ENCODE measurements around the gene MATCAP1. TPM values are rescaled to one million over a fixed set of nuclear protein-coding genes. Genes with fewer than 3 reads are reported as not detected.

Gene MATCAP1
- total RNA-seq, 1 donor from 2014 or later = 14.5 TPM

DNA sequence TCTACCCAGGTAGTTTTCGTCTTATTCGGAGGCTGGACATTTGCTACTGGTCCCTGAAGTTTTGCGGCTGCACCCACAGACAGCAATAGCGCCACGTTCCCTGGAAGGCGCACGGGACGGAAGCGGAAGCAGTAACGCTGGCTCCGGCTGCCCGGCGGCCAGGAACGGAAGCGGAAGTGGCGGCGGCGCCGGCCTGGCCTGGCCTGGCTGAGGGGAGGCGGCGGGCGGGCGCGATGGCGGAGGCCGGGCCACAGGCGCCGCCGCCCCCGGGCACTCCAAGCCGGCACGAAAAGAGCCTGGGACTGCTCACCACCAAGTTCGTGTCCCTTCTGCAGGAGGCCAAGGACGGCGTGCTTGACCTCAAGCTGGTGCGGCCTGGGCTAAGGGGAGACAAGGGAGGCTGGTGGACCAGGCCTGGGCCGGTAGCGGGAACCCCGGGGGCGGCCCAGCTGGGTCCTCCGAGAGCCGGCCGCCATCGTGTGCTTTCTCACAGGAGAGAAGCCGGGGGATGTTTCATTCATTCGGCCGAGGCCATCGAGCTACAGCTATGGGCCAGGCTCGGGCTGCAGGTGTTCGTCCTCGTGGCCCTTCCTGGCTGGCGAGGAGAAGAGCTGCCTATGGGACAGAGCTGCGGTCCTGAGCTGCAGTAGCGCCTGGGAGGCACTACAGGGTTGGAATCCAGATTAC is 8.4 kb upstream of the MATCAP1 start, which contains the start of gene E2F4:
Gene E2F4 (plus strand): TSS at position 161 of the 687 bp plus-strand sequence. CDS start 73 bp downstream, at position 234.
- peak; percentile 96 for DNase-seq (ENCODE audit: low spot score)

DNA sequence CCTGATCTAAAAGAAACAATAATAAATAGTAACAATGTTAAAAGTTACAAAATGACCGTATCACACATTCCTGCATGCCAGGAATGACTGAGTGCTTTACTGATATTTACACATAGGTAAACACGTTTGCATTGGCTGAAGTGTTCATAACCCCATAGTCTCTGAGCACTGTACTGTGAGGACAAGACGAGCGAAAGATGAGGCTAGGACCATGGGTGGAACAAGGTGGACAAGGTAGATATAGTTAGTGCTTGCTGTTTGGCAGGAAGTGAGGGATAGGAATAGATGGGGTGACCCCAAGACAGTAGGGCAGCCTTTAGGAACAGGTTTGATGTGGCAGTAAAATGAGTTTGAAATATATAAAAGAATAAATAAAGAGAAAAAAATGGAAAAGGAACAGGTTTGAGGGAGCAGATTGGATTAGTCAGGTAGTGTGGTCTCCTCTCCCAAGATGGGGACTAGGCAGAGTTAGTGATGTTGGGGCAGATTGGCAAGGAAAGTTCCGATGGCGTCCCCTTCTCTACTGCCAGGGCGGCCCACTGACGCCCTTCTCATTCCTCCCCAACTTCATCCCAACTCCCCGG is 7.7 kb upstream of the MATCAP1 start:
- no peak for DNase-seq (ENCODE audit: low spot score)

DNA sequence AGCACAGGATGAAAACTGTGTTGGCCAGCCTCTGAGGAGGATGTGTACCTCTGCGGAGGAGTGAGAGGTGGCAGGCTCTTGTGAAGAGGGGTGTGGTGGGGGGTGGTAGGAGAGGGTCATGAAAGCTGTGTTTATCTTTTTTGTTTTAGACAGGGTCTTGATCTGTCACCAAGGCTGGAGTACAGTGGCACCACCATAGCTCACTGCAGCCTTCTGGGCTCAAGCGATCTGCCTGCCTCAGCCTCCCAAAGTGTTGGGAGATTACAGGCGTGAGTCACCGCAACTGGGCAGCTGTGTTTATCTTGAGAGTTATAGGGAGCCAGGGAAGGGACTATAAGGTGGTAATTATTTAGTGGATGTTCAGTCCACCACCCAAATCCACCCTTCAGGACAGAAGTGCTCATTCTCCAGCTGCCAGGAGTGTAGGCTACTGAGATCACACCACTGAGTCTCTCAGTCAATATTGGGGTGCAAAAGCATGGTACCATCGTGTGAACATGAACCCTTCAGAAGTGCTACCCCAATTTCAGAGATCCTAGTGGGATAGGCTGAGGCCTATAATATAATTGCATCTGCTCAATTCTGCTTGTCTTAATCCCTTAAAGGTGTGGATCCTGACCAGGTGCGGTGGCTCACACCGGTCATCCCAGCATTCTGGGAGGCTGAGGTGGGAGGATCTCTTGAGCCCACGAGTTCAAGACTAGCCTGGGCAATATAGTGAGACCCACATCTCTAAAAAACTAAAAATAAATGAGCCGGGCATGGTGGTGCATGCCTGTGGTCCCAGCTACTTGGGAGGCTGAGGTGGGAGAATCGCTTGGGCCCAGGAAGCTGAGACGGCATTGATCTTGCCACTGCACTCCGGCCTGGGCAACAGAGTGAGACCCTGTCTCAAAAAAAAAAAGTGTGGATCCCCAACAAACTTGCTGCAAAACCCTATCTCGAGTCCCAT is 7.0 kb upstream of the MATCAP1 start:
- no peak for DNase-seq (ENCODE audit: low spot score)

DNA sequence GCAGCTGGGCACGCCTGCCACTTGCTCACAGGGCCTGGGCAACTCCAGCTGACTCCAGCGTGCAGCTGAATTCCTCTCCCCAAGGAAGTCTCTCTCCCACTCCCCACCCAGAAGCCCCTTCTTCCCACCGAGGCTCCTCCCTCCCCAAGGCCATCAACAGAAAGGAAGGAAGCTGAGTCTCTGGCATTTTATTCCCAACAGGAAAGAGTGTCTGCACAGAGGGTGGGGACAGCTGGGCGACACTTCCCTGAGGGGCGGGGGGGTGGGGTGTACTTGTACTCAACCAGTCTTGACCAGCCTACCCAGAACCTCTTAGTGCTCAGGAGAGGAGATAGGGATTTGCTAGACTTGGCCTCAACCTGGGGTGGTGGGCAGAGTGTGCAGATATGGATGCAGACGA is 6.3 kb upstream of the MATCAP1 start, which contains the start of gene EXOC3L1:
Gene EXOC3L1 (minus strand): TSS at position 96 of the 400 bp plus-strand sequence. CDS start 460 bp downstream, outside the sequence.
- DNase-seq (ENCODE audit: low spot score) = no peak

DNA sequence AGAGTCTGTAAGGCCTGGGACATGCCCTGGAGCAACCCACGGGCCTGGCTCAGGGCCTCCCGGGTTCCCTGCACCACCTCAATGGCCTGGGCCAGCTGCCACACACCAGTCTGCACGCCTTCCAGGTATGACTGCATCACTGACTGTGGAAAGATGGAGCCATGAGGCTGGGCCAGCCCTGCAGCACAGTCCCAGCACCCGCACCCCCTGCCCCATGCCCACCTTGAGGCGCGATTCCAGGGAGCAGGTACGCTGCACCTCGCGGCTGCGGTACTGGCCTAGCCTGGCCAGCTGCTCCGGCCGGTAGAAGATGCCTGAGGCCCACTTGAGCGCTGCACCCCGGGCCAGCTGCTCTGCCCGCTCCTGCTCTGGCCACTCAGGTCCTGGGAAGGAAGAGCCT is 5.0 kb upstream of the MATCAP1 start:
- no peak for DNase-seq (ENCODE audit: low spot score)

DNA sequence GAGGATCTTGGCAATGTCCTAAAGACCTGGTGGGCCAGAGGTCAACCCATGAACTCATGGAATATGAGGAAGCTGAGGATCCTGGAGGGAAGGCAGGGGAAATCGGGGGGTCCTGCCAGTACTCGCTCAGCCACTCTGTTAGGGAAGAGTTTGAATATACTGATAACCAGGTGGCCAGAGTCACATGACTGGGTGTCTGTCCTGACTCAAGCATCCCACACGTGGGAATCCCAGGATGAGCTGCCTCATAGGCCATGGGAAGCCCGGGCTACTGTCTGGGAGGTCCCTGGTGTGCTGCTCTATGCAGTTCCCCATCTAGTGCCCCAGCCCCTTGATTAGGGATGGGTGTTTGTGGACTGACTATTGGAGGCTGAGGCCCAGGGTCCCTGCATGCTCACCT is 4.6 kb upstream of the MATCAP1 start:
- no peak for DNase-seq (ENCODE audit: low spot score)

DNA sequence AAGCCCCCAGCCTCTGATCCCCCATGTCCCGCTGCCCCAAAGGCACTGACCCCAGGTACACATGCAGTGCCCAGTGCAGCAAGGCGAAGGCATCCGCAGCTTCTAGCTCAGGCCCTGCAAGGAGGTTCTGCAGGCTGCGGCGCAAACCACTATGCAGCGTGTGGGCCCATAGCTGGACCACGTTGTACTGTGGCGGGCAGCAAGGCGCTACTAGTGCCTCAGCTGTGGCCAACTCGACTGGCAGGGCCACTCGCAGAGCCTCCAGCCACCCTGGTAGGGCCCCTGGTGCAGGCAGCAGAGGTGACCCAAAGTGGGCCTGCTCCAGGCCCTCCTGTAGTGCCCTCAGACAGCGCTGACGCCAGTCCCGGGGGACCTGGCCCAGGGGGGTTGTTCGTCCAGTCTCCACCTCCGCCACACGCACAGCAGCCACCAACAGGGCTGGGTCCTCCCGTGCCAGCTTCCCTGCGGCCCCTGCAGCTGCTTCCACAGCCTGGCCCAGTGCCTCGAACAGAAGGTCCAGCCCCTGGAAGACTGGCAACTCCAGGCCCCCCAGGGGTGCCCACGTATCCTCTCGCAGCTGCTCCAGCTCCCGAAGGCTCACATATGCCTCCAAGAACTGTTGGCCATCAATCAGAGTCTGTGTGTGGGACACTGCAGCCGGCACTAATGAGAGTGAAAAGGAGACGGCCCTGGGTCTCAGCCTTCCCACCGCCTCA is 3.6 kb upstream of the MATCAP1 start:
- no peak for DNase-seq (ENCODE audit: low spot score)

DNA sequence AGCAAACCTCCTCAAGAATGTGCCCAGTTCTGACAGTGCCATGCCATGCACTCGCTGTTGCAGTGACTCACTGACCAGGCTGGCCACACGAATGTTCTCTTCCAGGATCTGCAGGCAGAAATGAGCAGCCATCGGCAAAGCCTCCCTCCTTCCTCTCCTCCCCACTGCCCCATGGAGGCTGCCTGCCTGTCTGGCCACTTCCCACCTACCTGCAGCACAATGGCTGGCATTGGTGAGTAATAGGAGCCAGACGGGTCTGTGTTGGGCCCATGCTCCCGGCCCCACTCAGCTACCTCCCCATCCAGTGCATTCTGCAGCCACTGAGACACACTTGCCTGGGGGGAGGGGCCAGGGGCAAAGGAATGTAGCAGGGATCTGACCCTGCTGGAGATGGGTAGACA is 2.8 kb upstream of the MATCAP1 start:
- no peak for DNase-seq (ENCODE audit: low spot score)

DNA sequence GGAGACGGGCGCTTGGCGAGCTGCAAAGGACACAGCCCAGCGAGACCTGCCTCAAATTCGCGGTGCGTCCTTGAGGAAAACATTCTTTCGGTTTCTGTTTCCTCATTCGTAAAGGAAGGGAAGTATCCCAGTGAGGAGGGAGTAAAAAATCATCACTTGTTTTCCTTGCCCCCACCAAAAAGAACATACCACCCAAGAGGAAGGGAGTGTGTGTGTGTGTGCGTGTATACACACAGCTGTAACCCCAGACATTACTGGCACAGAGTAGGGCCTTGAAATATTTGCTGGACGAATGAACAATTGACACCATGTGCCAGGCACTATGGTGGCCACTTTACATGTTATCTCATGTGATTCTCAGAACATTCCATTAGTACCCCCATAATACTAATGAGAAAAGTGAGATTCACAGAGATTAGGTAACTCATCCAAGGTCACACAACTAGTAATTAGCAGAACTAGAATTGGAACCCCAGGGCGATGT is 1.9 kb upstream of the MATCAP1 start:
- no peak for DNase-seq (ENCODE audit: low spot score)

DNA sequence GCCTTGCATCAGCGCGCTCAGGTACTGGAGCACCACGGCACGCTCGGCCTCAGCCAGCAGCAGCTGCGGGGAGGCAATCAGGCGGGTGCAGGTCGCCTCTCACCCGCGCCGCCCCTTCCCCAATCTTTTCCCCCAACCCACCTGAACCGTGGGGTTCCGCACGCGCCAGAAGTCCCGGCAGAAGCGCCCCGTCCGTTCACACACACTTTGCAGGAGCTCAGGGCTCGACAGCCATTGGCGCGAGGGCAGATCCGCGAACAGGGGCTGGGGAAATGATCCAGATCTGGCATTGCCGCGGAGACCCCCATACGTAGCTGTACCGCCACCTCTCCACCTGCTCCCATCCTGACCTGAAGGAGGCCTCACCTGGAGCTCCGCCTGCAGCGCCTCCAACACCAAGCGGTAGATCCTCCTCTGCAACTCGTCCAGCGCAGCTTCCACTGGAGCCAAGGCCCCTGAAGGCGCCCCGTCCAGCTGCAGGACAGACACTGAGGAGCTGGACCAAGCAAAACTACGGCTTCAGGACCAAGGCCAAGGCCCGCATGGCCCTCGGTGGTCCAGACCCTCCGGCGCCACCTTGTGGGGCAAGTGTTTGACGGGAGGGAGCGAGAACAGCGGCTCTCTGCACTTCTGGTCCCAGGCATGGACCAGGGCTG is 1.4 kb upstream of the MATCAP1 start:
- DNase-seq (ENCODE audit: low spot score) = peak; percentile 95

DNA sequence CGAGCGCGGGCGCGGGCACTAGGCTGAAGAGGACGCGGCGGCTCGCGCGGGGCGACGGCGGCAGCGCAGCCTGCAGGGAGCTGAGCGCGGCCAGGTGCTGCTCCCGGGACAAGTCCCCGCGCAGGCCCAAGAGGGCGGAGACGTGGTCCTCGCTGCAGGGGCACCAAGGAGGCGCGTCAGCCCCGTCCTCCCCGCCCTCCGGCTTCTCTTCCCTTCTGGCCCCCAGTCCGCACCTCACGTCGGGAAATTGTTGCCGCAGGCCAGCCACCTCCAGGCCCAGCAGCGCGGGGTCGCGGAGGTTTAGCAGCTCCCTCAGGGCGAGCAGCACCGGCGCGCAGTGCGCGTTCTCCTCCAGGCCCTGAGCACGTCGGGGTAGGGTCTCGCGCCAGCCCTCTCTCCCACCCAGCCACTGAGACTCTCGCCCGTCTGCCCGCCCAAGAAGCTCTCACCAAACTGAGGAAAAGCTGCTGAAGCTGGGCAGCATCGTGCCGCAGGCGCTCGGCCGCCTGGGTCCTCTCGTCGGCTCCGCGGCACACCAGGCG is 761 bp upstream of the MATCAP1 start:
- no peak for DNase-seq (ENCODE audit: low spot score)

DNA sequence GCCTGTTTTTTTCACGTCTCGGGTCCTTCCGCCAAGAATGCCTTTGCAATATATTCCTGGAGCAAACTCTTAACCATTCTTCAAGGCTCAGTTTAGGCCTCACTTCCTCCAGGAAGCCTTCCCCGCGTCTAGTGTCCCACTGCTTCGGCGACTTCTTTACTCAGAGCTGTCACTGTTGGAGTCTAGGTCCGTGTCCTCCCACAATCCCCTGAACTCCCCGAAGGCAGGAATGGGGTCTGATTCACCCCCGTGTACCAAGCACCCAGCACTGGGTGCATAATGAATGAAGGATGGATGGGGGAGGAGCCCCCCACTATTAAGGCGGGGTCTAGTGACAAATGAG is 508 bp downstream of the MATCAP1 start:
- no peak for DNase-seq (ENCODE audit: low spot score)

DNA sequence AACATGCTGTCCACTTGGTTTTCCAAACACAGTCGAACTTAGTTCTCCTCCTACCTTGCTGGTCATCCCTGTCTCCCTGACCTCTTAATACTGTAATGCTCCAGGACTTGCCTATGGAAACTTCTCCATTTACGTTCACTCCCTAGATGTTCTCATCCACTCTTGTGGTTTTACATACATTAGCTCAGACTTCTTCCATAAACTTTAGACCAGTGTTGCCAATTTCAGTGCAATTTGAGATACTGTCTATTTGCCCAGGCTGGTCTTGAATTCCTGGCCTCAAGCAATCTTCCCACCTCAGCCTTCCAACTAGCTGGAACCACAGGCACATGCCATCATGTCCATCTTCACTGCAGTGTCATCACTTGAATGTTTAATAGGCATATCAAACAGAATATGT is 1.5 kb downstream of the MATCAP1 start:
- DNase-seq (ENCODE audit: low spot score) = no peak

DNA sequence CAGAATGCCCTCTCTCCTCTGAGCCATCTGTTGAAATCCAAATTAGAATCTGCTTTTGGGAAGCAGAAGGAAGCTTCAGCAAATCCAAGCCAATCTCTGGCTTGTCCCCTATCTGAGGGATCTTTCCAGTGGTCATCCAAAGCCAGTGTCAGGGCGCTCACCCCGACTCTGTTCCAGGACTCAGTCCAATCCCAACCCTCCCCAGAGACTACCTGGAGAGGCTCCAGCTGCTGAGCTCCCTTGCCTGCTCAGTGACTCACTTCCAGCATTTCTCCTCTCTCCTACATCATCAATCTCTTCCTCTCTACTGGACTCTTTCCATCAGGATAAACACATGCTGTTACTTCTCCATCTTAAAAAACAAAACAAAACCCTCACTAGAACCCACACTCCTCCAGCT is 2.4 kb downstream of the MATCAP1 start:
- DNase-seq (ENCODE audit: low spot score) = no peak

DNA sequence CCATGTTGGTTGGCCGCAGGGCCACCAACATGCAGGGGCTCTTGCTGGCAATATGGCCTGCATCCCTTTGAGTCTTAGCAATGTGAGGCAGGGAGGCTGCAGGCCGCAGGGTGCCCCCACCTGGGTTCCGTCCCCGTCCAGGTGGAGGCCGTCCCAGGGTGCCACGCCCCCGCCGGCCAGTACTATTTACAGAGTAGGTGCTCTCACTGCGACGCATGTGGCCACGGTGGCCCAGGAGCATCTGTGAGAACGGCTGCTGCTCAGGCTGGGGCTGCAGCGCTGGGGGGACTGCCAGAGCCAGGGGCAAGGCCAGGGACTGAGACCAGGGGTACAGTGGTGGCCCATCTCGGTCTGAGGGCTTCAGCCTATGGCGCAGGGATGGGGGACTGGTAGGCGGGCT is 3.6 kb downstream of the MATCAP1 start:
- DNase-seq (ENCODE audit: low spot score) = no peak

DNA sequence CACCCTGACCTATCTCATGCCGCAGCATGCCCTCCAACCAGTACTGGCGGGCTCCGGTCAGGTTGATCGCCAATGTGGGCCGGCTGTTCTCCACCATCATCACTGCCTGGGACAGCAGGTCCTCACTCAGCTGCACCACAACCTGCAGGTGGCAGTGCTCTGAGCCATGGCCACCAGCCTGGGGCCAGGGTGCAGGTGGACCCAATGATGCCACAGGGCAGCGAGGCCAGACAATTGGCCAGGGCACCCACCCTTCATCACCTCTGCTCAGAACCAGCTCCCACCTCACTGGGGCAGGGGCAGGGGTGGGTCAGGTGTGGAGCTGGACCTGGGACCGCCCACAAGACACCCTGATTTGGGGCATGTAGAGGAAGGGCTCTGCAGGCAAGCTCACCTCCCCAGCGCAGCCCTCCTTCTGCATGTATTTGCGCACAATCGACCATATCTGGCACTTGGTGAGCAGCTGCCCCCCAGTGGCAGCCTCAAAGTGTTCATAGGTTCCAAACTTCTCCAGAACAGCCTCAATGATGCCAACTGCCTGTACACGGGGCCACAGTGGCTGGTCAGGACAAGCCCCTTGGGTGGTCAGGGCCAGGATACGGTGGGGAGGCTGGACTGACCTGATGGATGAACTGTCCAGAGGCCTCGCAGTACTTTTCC is 4.2 kb downstream of the MATCAP1 start:
- no peak for DNase-seq (ENCODE audit: low spot score)

DNA sequence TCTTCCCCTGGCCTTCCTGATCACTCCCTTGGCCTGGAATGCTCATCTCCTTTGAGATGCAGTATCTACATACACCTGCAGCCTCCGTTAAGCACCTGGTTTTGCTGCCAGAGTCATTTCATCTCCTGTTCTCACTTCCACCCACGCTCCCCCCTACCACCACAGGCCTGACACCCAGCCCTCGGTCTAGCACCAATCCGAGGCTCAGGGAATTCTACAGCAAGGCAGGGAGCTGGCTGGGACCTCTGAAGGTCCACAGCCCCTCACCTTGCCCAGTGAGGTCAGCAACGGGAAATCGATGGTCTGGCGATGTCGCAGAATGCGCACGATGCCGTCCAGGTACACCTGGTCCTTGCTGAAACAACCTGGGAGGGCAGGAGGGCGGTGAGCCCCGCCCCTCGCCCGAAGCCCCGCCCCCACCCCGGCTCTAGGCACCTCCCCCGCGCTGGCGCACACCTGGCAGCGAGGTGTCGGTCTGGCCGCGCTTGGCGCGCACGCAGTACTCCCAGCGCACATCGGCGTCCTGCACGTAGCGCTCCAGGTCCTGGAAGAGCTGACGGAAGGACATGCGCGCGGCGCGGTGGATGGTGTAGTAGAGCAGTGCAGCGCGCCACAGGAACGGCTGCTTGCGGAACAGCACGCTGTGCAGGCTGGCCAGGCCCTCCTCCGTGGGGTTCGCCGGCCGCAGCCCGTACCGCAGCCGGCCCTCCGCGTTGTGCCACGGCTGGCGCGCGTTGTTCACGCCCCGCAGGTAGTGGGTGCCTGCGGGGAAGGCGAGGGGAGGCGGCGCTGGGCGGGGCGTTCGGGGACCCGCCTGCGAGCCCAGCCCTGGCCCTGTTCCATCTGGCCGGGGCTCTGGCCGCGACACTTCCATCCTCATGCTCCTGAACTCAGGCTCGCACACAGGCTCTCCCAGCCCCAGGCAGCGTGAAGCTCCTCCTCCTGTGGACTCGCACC is 5.7 kb downstream of the MATCAP1 start:
- DNase-seq (ENCODE audit: low spot score) = no peak

DNA sequence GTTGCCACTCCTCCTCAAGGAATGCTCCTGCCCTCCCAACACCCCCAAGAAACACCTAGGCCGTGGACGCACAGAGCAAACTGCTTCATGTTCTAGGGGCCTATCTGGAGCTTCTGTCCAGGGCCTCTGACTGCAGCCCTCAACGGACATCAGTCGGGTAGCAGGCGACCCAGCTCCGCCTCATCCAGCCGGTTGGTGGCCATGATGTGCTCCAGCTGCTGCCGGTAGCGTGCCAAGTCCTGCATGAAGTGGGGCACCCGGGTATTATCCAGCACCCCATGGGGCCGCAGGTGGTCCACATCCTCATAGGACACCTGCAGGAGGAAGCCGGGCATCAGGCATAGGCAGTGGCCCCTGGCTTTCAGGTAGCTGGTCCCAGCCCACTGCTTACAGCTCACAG is 7.1 kb downstream of the MATCAP1 start:
- DNase-seq (ENCODE audit: low spot score) = no peak

Measured in mesenteric fat pad (tissue), 1 donor.